Measurements from ENCODE around the gene C12orf75.

Gene C12orf75

GRCh38 chr12:105386431-105386830 lies 55.9 kb downstream of the C12orf75 start:
- no peak for DNase-seq
- Histone ChIP-seq H3K4me1 (ENCODE audit: control insufficient read depth, insufficient read depth, low read length, poor library complexity, severe bottlenecking) (no peaks in the 10 kb centered on the region), H3K27me3 (replicated peaks; ENCODE audit: control insufficient read depth, insufficient read depth, low read length, poor library complexity, severe bottlenecking) (no peaks in the 10 kb centered on the region), H3K27ac (ENCODE audit: insufficient read depth, low read length, poor library complexity, severe bottlenecking) (no peak overlapping the region), H3K36me3 (ENCODE audit: control insufficient read depth, insufficient read depth, low read length) (no peaks in the 10 kb centered on the region), H3K9me3 (ENCODE audit: control insufficient read depth, low read length) (no peaks in the 10 kb centered on the region), H3K4me3 (ENCODE audit: insufficient read depth, low read depth, low read length, poor library complexity, severe bottlenecking) (no peak overlapping the region)

- no peaks in the 10 kb centered on the region for H3K27me3 ChIP-seq (replicated peaks; ENCODE audit: control insufficient read depth, insufficient read depth, low read length, poor library complexity, severe bottlenecking)
- H3K4me1 ChIP-seq (ENCODE audit: control insufficient read depth, insufficient read depth, low read length, poor library complexity, severe bottlenecking): no peaks in the 10 kb centered on the region
- no peak for DNase-seq
- H3K27ac ChIP-seq (ENCODE audit: insufficient read depth, low read length, poor library complexity, severe bottlenecking): no peak overlapping the region
- no peaks in the 10 kb centered on the region for H3K9me3 ChIP-seq (ENCODE audit: control insufficient read depth, low read length)
- H3K36me3 ChIP-seq (ENCODE audit: control insufficient read depth, insufficient read depth, low read length): no peaks in the 10 kb centered on the region
- no peak overlapping the region for H3K4me3 ChIP-seq (ENCODE audit: insufficient read depth, low read depth, low read length, poor library complexity, severe bottlenecking)
Measured at GRCh38 chr12:105391231-105391630, 60.7 kb downstream of the C12orf75 start.

- H3K9me3 ChIP-seq (ENCODE audit: control insufficient read depth, low read length): no peaks in the 10 kb centered on the region
Measured at GRCh38 chr12:105393587-105393986, 63.1 kb downstream of the C12orf75 start.

GRCh38 chr12:105396024-105396423 lies 65.5 kb downstream of the C12orf75 start:
- DNase-seq: no peak
- Histone ChIP-seq H3K27ac (ENCODE audit: insufficient read depth, low read length, poor library complexity, severe bottlenecking) (no peak overlapping the region), H3K4me1 (ENCODE audit: control insufficient read depth, insufficient read depth, low read length, poor library complexity, severe bottlenecking) (no peaks in the 10 kb centered on the region), H3K4me3 (ENCODE audit: insufficient read depth, low read depth, low read length, poor library complexity, severe bottlenecking) (no peak overlapping the region), H3K27me3 (replicated peaks; ENCODE audit: control insufficient read depth, insufficient read depth, low read length, poor library complexity, severe bottlenecking) (no peaks in the 10 kb centered on the region), H3K36me3 (ENCODE audit: control insufficient read depth, insufficient read depth, low read length) (no peaks in the 10 kb centered on the region), H3K9me3 (ENCODE audit: control insufficient read depth, low read length) (no peaks in the 10 kb centered on the region)

More at GRCh38 chr12:105393587-105393986, 63.1 kb downstream of the C12orf75 start:
- Histone ChIP-seq H3K36me3 (ENCODE audit: control insufficient read depth, insufficient read depth, low read length) (no peaks in the 10 kb centered on the region), H3K4me3 (ENCODE audit: insufficient read depth, low read depth, low read length, poor library complexity, severe bottlenecking) (no peak overlapping the region), H3K27ac (ENCODE audit: insufficient read depth, low read length, poor library complexity, severe bottlenecking) (no peak overlapping the region), H3K27me3 (replicated peaks; ENCODE audit: control insufficient read depth, insufficient read depth, low read length, poor library complexity, severe bottlenecking) (no peaks in the 10 kb centered on the region), H3K4me1 (ENCODE audit: control insufficient read depth, insufficient read depth, low read length, poor library complexity, severe bottlenecking) (no peaks in the 10 kb centered on the region)
- no peak for DNase-seq

GRCh38 chr12:105396983-105397382 lies 66.5 kb downstream of the C12orf75 start:
- H3K27me3 ChIP-seq (replicated peaks; ENCODE audit: control insufficient read depth, insufficient read depth, low read length, poor library complexity, severe bottlenecking): no peaks in the 10 kb centered on the region
- H3K4me3 ChIP-seq (ENCODE audit: insufficient read depth, low read depth, low read length, poor library complexity, severe bottlenecking): no peak overlapping the region
- H3K9me3 ChIP-seq (ENCODE audit: control insufficient read depth, low read length): no peaks in the 10 kb centered on the region
- no peak for DNase-seq
- H3K4me1 ChIP-seq (ENCODE audit: control insufficient read depth, insufficient read depth, low read length, poor library complexity, severe bottlenecking): no peaks in the 10 kb centered on the region
- H3K27ac ChIP-seq (ENCODE audit: insufficient read depth, low read length, poor library complexity, severe bottlenecking): no peak overlapping the region
- H3K36me3 ChIP-seq (ENCODE audit: control insufficient read depth, insufficient read depth, low read length): no peaks in the 10 kb centered on the region

- no peaks in the 10 kb centered on the region for H3K27me3 ChIP-seq (replicated peaks; ENCODE audit: control insufficient read depth, insufficient read depth, low read length, poor library complexity, severe bottlenecking)
- no peak for DNase-seq
- no peak overlapping the region for H3K27ac ChIP-seq (ENCODE audit: insufficient read depth, low read length, poor library complexity, severe bottlenecking)
- no peaks in the 10 kb centered on the region for H3K9me3 ChIP-seq (ENCODE audit: control insufficient read depth, low read length)
- no peak overlapping the region for H3K4me3 ChIP-seq (ENCODE audit: insufficient read depth, low read depth, low read length, poor library complexity, severe bottlenecking)
- no peaks in the 10 kb centered on the region for H3K4me1 ChIP-seq (ENCODE audit: control insufficient read depth, insufficient read depth, low read length, poor library complexity, severe bottlenecking)
- no peaks in the 10 kb centered on the region for H3K36me3 ChIP-seq (ENCODE audit: control insufficient read depth, insufficient read depth, low read length)
Measured at GRCh38 chr12:105398930-105399329, 68.4 kb downstream of the C12orf75 start.

GRCh38 chr12:105399428-105400081 lies 69.1 kb downstream of the C12orf75 start:
- H3K36me3 ChIP-seq (ENCODE audit: control insufficient read depth, insufficient read depth, low read length): no peaks in the 10 kb centered on the region
- DNase-seq: no peak
- H3K4me3 ChIP-seq (ENCODE audit: insufficient read depth, low read depth, low read length, poor library complexity, severe bottlenecking): no peak overlapping the region
- H3K9me3 ChIP-seq (ENCODE audit: control insufficient read depth, low read length): no peaks in the 10 kb centered on the region
- no peaks in the 10 kb centered on the region for H3K27me3 ChIP-seq (replicated peaks; ENCODE audit: control insufficient read depth, insufficient read depth, low read length, poor library complexity, severe bottlenecking)
- H3K4me1 ChIP-seq (ENCODE audit: control insufficient read depth, insufficient read depth, low read length, poor library complexity, severe bottlenecking): no peaks in the 10 kb centered on the region
- H3K27ac ChIP-seq (ENCODE audit: insufficient read depth, low read length, poor library complexity, severe bottlenecking): no peak overlapping the region

- no peaks in the 10 kb centered on the region for H3K36me3 ChIP-seq (ENCODE audit: control insufficient read depth, insufficient read depth, low read length)
- no peaks in the 10 kb centered on the region for H3K4me1 ChIP-seq (ENCODE audit: control insufficient read depth, insufficient read depth, low read length, poor library complexity, severe bottlenecking)
- no peaks in the 10 kb centered on the region for H3K27me3 ChIP-seq (replicated peaks; ENCODE audit: control insufficient read depth, insufficient read depth, low read length, poor library complexity, severe bottlenecking)
- DNase-seq: no peak
- no peak overlapping the region for H3K4me3 ChIP-seq (ENCODE audit: insufficient read depth, low read depth, low read length, poor library complexity, severe bottlenecking)
- H3K27ac ChIP-seq (ENCODE audit: insufficient read depth, low read length, poor library complexity, severe bottlenecking): no peak overlapping the region
- H3K9me3 ChIP-seq (ENCODE audit: control insufficient read depth, low read length): no peaks in the 10 kb centered on the region
Measured at GRCh38 chr12:105400227-105400626, 69.7 kb downstream of the C12orf75 start.

GRCh38 chr12:105401198-105401597 lies 70.7 kb downstream of the C12orf75 start:
- Histone ChIP-seq H3K36me3 (ENCODE audit: control insufficient read depth, insufficient read depth, low read length) (no peaks in the 10 kb centered on the region), H3K4me3 (ENCODE audit: insufficient read depth, low read depth, low read length, poor library complexity, severe bottlenecking) (no peak overlapping the region), H3K9me3 (ENCODE audit: control insufficient read depth, low read length) (no peaks in the 10 kb centered on the region), H3K4me1 (ENCODE audit: control insufficient read depth, insufficient read depth, low read length, poor library complexity, severe bottlenecking) (no peaks in the 10 kb centered on the region), H3K27ac (ENCODE audit: insufficient read depth, low read length, poor library complexity, severe bottlenecking) (no peak overlapping the region), H3K27me3 (replicated peaks; ENCODE audit: control insufficient read depth, insufficient read depth, low read length, poor library complexity, severe bottlenecking) (no peaks in the 10 kb centered on the region)
- no peak for DNase-seq

- no peaks in the 10 kb centered on the region for H3K9me3 ChIP-seq (ENCODE audit: control insufficient read depth, low read length)
- DNase-seq: no peak
- no peaks in the 10 kb centered on the region for H3K36me3 ChIP-seq (ENCODE audit: control insufficient read depth, insufficient read depth, low read length)
- H3K4me1 ChIP-seq (ENCODE audit: control insufficient read depth, insufficient read depth, low read length, poor library complexity, severe bottlenecking): no peaks in the 10 kb centered on the region
- H3K27ac ChIP-seq (ENCODE audit: insufficient read depth, low read length, poor library complexity, severe bottlenecking): no peak overlapping the region
- no peaks in the 10 kb centered on the region for H3K27me3 ChIP-seq (replicated peaks; ENCODE audit: control insufficient read depth, insufficient read depth, low read length, poor library complexity, severe bottlenecking)
- no peak overlapping the region for H3K4me3 ChIP-seq (ENCODE audit: insufficient read depth, low read depth, low read length, poor library complexity, severe bottlenecking)
Measured at GRCh38 chr12:105402366-105402765, 71.9 kb downstream of the C12orf75 start.
